T-helper 1 cell treated with Interleukin-12 subunit alpha and Interleukin-12 subunit beta and Interleukin-4 antibody, amounts not matched to agents 30 μg/mL and 1 μg/mL, for 36 hours (primary cell): ENCODE results near the gene SMIM21.

Source experiments
- H3K27ac Mint-ChIP-seq: one replicate; pipeline ENCODE4 v1.8.0; 2021; ENCODE audit warnings: mild to moderate bottlenecking, mixed read lengths
- H3K27me3 Mint-ChIP-seq: one replicate; pipeline ENCODE4 v1.8.0; 2021; ENCODE audit warnings: low read depth, mixed read lengths
- H3K36me3 Mint-ChIP-seq: one replicate; pipeline ENCODE4 v1.8.0; 2021; ENCODE audit warnings: low read depth, mixed read lengths
- H3K4me1 Mint-ChIP-seq: one replicate; pipeline ENCODE4 v1.8.0; 2021; ENCODE audit warnings: low read depth, mixed read lengths
- H3K4me3 Mint-ChIP-seq: one replicate; pipeline ENCODE4 v1.8.0; 2021; ENCODE audit warnings: mild to moderate bottlenecking, moderate library complexity, mixed read lengths
- H3K9me3 Mint-ChIP-seq: one replicate; pipeline ENCODE4 v1.8.0; 2021; ENCODE audit warnings: mixed read lengths

Gene SMIM21

DNA sequence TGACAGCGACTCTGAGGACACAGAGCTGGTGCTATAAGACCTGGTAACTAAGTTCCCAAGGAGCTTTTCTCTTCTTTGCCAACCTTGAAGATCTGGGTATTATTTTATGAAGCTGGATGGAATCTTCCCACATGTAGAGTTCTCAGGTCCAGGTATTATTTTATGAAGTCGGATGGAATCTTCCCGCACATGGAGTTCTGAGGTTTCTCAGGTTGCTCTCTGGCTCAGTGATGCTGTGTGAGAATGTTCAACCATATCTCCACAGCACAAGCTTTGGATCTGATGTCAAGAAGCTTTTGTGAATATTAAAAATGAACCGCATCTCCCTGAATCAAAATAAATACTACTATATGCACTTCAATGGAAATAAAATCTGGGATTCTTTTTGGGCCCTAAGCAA, at the start of gene SMIM21:
Gene SMIM21, minus strand, starts transcription at position 101 of the 400 bp plus-strand sequence. CDS start 140 bp downstream, outside the sequence.
- no peaks in the 10 kb centered on the region for H3K27me3 Mint-ChIP-seq
- H3K9me3 Mint-ChIP-seq: no peaks in the 10 kb centered on the region

GRCh38 chr18:75475228-75475627, 47.7 kb upstream of the SMIM21 start:
- Mint-ChIP-seq H3K27ac (no peak overlapping the region), H3K4me1 (no peaks in the 10 kb centered on the region), H3K9me3 (no peaks in the 10 kb centered on the region), H3K27me3 (peaks cover 8% of the 10 kb centered on the region), H3K36me3 (no peaks in the 10 kb centered on the region), H3K4me3 (no peak overlapping the region)

More for the DNA sequence above, at the start of gene SMIM21:
- H3K36me3 Mint-ChIP-seq: no peaks in the 10 kb centered on the region
- H3K4me3 Mint-ChIP-seq: no peak within 1 kb of the TSS
- no peak within 1 kb of the TSS for H3K27ac Mint-ChIP-seq
- H3K4me1 Mint-ChIP-seq: no peaks in the 10 kb centered on the region

DNA sequence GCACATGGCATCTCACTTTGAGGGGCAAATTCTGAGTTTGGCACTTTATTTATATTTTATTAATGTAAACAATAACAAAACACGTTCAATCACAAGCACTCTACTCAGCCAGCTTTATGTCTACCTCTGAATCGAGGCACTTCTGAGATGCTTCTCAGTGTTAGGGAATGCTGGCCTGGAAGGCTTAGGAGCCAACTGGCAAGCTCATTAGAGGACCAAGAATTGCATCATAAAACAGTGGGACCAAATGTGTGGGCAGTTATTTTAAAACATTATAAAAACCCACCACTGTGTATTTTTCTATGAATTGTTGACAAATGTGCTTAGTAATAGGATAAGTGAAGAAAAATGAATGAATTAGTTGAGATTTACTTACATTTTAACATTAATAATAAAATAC, 46.8 kb upstream of the SMIM21 start:
- Mint-ChIP-seq H3K4me3 (no peak overlapping the region), H3K4me1 (no peaks in the 10 kb centered on the region), H3K27me3 (peaks cover 8% of the 10 kb centered on the region), H3K36me3 (no peaks in the 10 kb centered on the region), H3K9me3 (no peaks in the 10 kb centered on the region), H3K27ac (no peak overlapping the region)

DNA sequence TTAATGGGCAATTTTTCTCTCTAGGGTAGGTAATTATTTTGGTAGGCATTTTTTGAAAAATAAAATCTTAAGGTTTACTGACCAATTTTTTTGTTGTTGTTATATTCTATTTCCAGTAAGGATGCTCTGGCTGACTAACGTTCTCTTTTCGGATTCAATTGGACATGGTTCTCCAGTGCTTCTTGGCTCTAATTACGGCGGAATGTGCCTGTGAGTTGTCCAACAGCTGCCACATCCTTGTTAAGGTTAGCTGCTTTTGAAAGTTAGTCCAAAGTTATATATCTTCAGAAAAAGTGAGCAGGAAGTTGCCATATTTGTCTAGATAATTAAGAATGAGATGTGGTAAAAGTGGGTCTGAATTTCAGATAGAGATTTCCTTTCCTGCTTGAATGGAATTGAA, 45.8 kb upstream of the SMIM21 start:
- Mint-ChIP-seq H3K36me3 (no peaks in the 10 kb centered on the region), H3K4me1 (no peaks in the 10 kb centered on the region), H3K9me3 (no peaks in the 10 kb centered on the region), H3K4me3 (no peak overlapping the region), H3K27me3 (peaks cover 8% of the 10 kb centered on the region), H3K27ac (no peak overlapping the region)

DNA sequence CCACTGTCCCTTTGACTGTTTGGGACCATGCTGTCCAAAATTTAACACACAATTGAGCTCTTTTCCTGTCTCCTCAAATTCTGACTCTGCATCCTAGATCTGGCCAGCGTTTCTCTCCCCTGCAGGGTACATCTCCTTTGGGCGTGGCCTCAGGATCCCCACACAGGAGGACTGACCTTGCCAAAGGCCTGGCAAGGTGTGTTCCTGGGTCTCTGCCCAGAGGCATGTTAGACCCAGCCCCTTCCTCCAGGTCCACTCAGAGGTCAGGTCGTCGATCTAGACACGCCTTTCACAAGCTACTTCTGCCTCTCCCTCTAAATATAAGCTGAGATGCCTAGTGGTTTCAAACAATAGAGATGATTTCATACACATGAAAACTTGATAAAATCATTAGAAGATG, 45.4 kb upstream of the SMIM21 start:
- H3K36me3 Mint-ChIP-seq: no peaks in the 10 kb centered on the region
- no peak overlapping the region for H3K4me3 Mint-ChIP-seq
- no peaks in the 10 kb centered on the region for H3K9me3 Mint-ChIP-seq
- H3K4me1 Mint-ChIP-seq: no peaks in the 10 kb centered on the region
- H3K27ac Mint-ChIP-seq: no peak overlapping the region
- peaks cover 8% of the 10 kb centered on the region for H3K27me3 Mint-ChIP-seq

- Mint-ChIP-seq H3K4me3 (no peak overlapping the region), H3K4me1 (no peaks in the 10 kb centered on the region), H3K9me3 (no peaks in the 10 kb centered on the region), H3K27me3 (peaks cover 5% of the 10 kb centered on the region), H3K27ac (no peak overlapping the region), H3K36me3 (no peaks in the 10 kb centered on the region)
Observed at GRCh38 chr18:75472396-75472795, 44.9 kb upstream of the SMIM21 start.

DNA sequence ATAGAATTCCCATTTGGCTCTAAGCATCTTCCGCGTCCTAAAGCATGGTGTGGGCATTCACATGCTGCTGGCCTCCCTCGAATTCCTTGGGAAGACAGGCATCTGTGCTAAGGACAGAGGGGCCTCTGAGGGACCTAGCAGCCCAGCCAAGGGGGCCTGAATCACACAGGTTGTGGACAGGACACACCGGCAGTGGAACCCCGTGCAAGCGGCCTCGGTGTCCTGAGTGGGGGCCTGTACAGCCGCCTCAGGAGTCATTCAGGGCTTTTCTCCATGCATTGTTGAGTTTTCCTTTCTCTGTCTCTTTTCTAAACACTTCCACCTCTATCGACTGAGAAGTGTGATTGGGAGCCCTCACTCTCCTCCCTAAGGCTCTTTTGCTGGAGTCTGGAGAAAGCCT, 44.3 kb upstream of the SMIM21 start:
- no peak overlapping the region for H3K27ac Mint-ChIP-seq
- no peak overlapping the region for H3K4me3 Mint-ChIP-seq
- H3K9me3 Mint-ChIP-seq: no peaks in the 10 kb centered on the region
- no peaks in the 10 kb centered on the region for H3K4me1 Mint-ChIP-seq
- H3K36me3 Mint-ChIP-seq: no peaks in the 10 kb centered on the region
- peaks cover 2% of the 10 kb centered on the region for H3K27me3 Mint-ChIP-seq

- Mint-ChIP-seq H3K9me3 (no peaks in the 10 kb centered on the region), H3K4me3 (no peak overlapping the region), H3K4me1 (no peaks in the 10 kb centered on the region), H3K27ac (no peak overlapping the region), H3K36me3 (no peaks in the 10 kb centered on the region), H3K27me3 (no peaks in the 10 kb centered on the region)
Observed at GRCh38 chr18:75467851-75468250, 40.3 kb upstream of the SMIM21 start.

DNA sequence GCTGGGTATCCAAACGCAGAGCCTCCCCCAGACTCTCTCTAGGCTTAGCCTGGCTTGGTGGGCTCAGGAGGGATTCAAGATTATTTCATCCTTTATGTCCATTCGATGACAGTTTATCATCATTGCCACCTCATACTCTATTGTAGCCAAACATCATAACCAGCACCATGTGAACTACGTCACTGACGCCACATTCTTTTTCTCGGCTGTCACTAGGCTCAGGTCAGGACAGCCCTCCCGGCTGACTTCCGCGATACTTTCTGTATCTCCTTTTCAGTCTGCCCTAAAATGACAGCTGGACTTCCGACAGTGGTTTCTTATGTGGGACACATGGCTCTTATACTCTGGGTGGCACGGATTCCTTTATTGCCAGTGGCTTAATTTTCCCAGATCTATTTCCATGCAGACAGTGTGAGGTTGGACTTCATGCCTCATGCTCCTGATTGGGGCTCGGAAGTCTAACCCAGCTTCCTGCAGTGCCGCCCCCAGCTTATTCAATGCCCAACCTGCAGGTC, 39.8 kb upstream of the SMIM21 start:
- Mint-ChIP-seq H3K27ac (no peak overlapping the region), H3K4me1 (no peaks in the 10 kb centered on the region), H3K4me3 (no peak overlapping the region), H3K27me3 (no peaks in the 10 kb centered on the region), H3K9me3 (no peaks in the 10 kb centered on the region), H3K36me3 (no peaks in the 10 kb centered on the region)

DNA sequence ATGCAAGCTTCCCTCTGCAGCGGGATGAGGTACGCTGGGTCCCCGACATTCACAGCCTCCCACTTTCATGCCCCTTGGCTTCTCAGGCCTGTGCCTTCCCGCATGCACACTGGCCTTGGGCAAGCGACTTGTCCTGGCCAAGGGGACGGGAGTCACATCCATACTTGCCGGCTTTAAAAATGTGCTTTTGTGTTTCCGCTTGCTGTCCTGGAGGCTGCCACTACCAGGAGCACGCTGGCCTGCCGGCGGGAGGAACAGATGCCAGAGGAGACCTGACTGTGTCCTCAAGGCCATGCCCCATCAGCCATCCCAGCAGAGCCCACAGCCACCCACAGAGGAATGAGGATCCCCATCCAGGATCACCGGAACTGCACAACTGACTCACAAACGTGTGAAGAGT, 36.9 kb upstream of the SMIM21 start:
- no peak overlapping the region for H3K4me3 Mint-ChIP-seq
- H3K36me3 Mint-ChIP-seq: no peaks in the 10 kb centered on the region
- no peaks in the 10 kb centered on the region for H3K4me1 Mint-ChIP-seq
- H3K9me3 Mint-ChIP-seq: no peaks in the 10 kb centered on the region
- no peaks in the 10 kb centered on the region for H3K27me3 Mint-ChIP-seq
- no peak overlapping the region for H3K27ac Mint-ChIP-seq

DNA sequence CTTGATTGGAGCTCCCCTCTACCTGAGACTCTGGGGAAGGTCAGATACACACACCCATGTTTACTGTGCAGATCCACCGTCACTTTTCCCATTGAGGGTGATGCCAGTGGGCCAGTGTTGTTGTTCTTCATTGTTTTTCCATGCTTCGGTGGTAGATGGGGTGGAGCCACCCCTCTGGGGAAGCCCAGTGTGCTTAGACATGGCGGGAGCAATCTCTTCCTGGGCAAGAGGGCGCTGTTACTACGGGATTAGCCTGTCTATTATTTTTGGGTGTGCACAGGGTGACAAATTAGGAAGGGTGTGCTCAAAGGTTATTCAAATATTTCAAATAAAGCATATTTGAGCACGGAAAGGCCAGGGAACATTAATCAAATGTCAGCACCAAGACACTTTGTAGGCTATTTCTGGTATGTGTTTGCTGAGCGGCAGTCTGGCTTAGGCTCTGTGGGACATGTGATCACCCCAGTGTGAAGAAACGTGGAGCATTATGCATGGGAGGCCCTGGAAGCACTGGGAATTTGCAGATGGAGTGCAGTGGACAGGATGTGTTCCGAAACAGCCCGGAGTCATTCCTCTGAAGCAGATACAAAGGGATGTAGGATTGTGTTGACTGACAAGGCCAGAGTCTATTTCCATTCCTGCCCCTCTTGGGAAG, 34.8 kb upstream of the SMIM21 start:
- no peaks in the 10 kb centered on the region for H3K36me3 Mint-ChIP-seq
- H3K27ac Mint-ChIP-seq: no peak overlapping the region
- H3K27me3 Mint-ChIP-seq: peaks cover 14% of the 10 kb centered on the region
- no peaks in the 10 kb centered on the region for H3K4me1 Mint-ChIP-seq
- no peak overlapping the region for H3K4me3 Mint-ChIP-seq
- H3K9me3 Mint-ChIP-seq: peaks cover 14% of the 10 kb centered on the region

GRCh38 chr18:75456199-75456631, 28.7 kb upstream of the SMIM21 start:
- Mint-ChIP-seq H3K9me3 (peaks cover 14% of the 10 kb centered on the region), H3K4me3 (no peak overlapping the region), H3K27me3 (peaks cover 57% of the 10 kb centered on the region), H3K4me1 (peaks cover 1% of the 10 kb centered on the region), H3K27ac (no peak overlapping the region), H3K36me3 (no peaks in the 10 kb centered on the region)

- Mint-ChIP-seq H3K9me3 (peaks cover 14% of the 10 kb centered on the region), H3K4me1 (peaks cover 1% of the 10 kb centered on the region), H3K36me3 (no peaks in the 10 kb centered on the region), H3K27me3 (peaks cover 61% of the 10 kb centered on the region), H3K27ac (no peak overlapping the region), H3K4me3 (no peak overlapping the region)
Observed at GRCh38 chr18:75455249-75456198, 28.0 kb upstream of the SMIM21 start.

GRCh38 chr18:75454022-75454795, 26.7 kb upstream of the SMIM21 start:
- peaks cover 1% of the 10 kb centered on the region for H3K4me1 Mint-ChIP-seq
- H3K9me3 Mint-ChIP-seq: peaks cover 13% of the 10 kb centered on the region
- no peak overlapping the region for H3K27ac Mint-ChIP-seq
- H3K36me3 Mint-ChIP-seq: no peaks in the 10 kb centered on the region
- H3K27me3 Mint-ChIP-seq: peaks cover 71% of the 10 kb centered on the region
- no peak overlapping the region for H3K4me3 Mint-ChIP-seq
